Muscle of leg (tissue), 11 donors: Measurements from ENCODE around the gene FABP6. TPM values are rescaled to one million over a fixed set of nuclear protein-coding genes. Genes with fewer than 3 reads are reported as not detected.
A peak's percentile ranks its signal among the peaks of the same experiment; 100 is the strongest.

Experiments
- DNase-seq: peaks from one replicate; pipeline ENCODE4 v3.0.0; 2013
- H3K27ac ChIP-seq: one replicate; pipeline ENCODE4 v1.5.1; 2013; ENCODE audit warnings: mild to moderate bottlenecking, low read length, control low read depth
- H3K27me3 ChIP-seq: one replicate; pipeline ENCODE4 v1.6.1; 2013; ENCODE audit warnings: low read length; ENCODE audit not compliant: control insufficient read depth, insufficient read depth
- H3K36me3 ChIP-seq: one replicate; pipeline ENCODE4 v1.6.1; 2013; ENCODE audit warnings: low read length; ENCODE audit not compliant: control insufficient read depth, insufficient read depth
- H3K4me1 ChIP-seq: one replicate; pipeline ENCODE4 v1.6.1; 2013; ENCODE audit warnings: low read length; ENCODE audit not compliant: control insufficient read depth, insufficient read depth
- H3K4me3 ChIP-seq: one replicate; pipeline ENCODE4 v1.5.1; 2013; ENCODE audit warnings: low read length, control low read depth
- H3K9me3 ChIP-seq: replicated peaks from 2 replicates; pipeline ENCODE4 v1.6.1; 2013; ENCODE audit warnings: low read depth, low read length; ENCODE audit not compliant: control insufficient read depth
- WGBS: methylation state at CpG from one replicate; pipeline ENCODE4 v1.1.5; 2013; ENCODE audit warnings: missing lambda C conversion rate; ENCODE audit not compliant: insufficient coverage; 5-methylcytosine and 5-hydroxymethylcytosine counted together
- polyA plus RNA-seq, 8 donors: library from polyadenylated mRNA; unstranded; fragments of 120-200 nt; gene quantifications; one replicate each; pipeline versions ENCODE4 v1.2.1 to v1.2.3, GENCODE V29; 2013; ENCODE audit warnings: inconsistent platforms in 1 of 8, low replicate concordance in 1 of 8; ENCODE audit not compliant: insufficient read length in 8 of 8, insufficient read depth in 1 of 8
- total RNA-seq: library from RNA; stranded (reverse); fragments of 120-200 nt; gene quantifications from one replicate; pipeline ENCODE4 v1.2.4, GENCODE V29; 2013

Gene FABP6
- total and polyA plus RNA-seq, 9 donors: 0.09 to 0.90 (median 0.38) TPM; not detected in 2

DNA sequence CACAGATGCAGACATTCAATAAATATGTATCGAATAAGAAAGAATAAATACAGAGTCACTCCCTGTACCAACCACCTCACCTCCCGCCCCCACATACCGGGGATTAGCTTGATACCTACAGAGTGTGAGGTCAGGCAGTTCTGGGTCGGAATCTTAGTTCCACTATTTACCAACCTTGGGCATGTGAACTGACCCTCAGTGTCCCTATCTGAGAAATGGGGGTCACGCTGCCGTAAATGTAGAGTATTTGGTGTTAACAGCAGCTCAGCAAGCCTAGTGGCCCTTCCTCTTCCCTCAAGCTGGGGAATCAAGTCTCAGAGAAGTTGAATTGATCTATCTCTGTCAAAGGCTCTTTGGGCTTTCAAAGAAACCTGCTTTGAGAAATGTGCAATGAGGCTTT is 57.6 kb downstream of the FABP6 start:
- Histone ChIP-seq H3K9me3 (no peaks in the 10 kb centered on the region), H3K27me3 (no peaks in the 10 kb centered on the region), H3K27ac (no peak overlapping the region), H3K4me1 (peaks cover 23% of the 10 kb centered on the region), H3K4me3 (no peak overlapping the region), H3K36me3 (no peaks in the 10 kb centered on the region)
- no CpG with 5 or more reads among the region's 6 CpGs for WGBS
- no peak for DNase-seq

DNA sequence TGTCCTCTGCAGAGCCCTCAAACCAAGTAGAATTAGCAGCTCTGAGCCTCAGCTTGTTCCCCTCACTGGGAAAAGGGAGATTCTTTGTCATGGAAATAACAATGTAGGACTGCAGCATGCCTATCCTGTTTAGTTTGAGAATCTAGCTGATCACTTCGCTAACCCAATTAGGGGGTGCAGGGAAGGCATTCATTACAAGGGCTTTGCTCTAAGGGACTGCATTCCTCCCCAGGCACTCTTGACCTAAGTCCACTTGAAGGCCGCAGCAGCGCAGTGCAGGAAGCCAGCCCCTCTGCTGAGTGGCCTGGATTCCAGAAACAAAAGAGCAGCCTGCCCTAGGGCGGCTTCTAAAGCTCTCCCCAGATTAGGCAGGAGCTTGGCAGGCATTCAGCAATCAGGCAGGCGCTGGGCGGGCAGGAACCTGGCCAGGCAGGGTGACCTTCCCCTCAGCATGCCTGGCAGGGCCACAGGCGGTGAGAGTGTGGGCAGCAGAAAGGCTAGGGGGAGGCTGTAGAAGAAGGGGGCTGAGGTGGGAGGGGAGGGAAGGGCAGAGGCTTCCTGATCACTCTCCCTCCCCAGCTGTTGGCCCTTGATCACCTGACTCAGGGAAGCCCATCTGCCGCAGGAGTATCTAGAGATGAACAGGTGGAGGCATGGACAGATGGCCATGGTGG is 58.2 kb downstream of the FABP6 start:
- 39% methylated on average over 7 of the region's 8 CpGs for WGBS
- DNase-seq: peak; percentile 48
- Histone ChIP-seq H3K9me3 (no peaks in the 10 kb centered on the region), H3K4me1 (peaks cover 23% of the 10 kb centered on the region), H3K4me3 (no peak overlapping the region), H3K27ac (no peak overlapping the region), H3K36me3 (no peaks in the 10 kb centered on the region), H3K27me3 (no peaks in the 10 kb centered on the region)

Other genes with a start within 250 kb of the FABP6 start
- 44.4 TPM for gene TTC1, start 220.4 kb upstream of the FABP6 start, total RNA-seq
- 10 to 100 TPM; 41.3 to 47.5 (median 44.6) TPM for gene TTC1, start 220.4 kb upstream of the FABP6 start, polyA plus RNA-seq
- 19.1 TPM for gene PWWP2A, start 110.1 kb upstream of the FABP6 start, total RNA-seq
- gene PWWP2A, start 110.1 kb upstream of the FABP6 start, polyA plus RNA-seq: 10 to 100 TPM; 12.1 to 15.5 (median 14.0) TPM
- 3.8 TPM for gene CCNJL, start 83.1 kb downstream of the FABP6 start, total RNA-seq
- gene CCNJL, start 83.1 kb downstream of the FABP6 start, polyA plus RNA-seq: 1 to 10 TPM; 4.6 to 6.6 (median 6.0) TPM
- 26.8 TPM for gene C1QTNF2, start 141.1 kb downstream of the FABP6 start, total RNA-seq
- gene C1QTNF2, start 141.1 kb downstream of the FABP6 start, polyA plus RNA-seq: 10 to 100 TPM; 24.3 to 31.8 (median 26.9) TPM
- 11.9 TPM for gene FAM200C, start 170.5 kb downstream of the FABP6 start, total RNA-seq
- 10 to 100 TPM in 2 of 8 donors, 1 to 10 TPM in 6; 9.0 to 14.5 (median 9.8) TPM for gene FAM200C, start 170.5 kb downstream of the FABP6 start, polyA plus RNA-seq
- gene SLU7, start 189.6 kb downstream of the FABP6 start, total RNA-seq: 33.6 TPM
- 10 to 100 TPM; 28.3 to 49.3 (median 40.7) TPM for gene SLU7, start 189.6 kb downstream of the FABP6 start, polyA plus RNA-seq
- 40.5 TPM for gene PTTG1, start 192.3 kb downstream of the FABP6 start, total RNA-seq
- gene PTTG1, start 192.3 kb downstream of the FABP6 start, polyA plus RNA-seq: 10 to 100 TPM; 29.8 to 45.5 (median 38.2) TPM